Measurements from ENCODE around the gene PLEKHB2. TPM values are rescaled to one million over a fixed set of nuclear protein-coding genes. Genes with fewer than 3 reads are reported as not detected.
"Not testable (repeated sequence)": the region's sequence is repeated elsewhere in the genome, so short reads cannot be mapped to it uniquely, and the experiment has no call there.

PLEKHB2 gene
- total RNA-seq, 1 experiment from 2014 or later, result 72.0 TPM

GRCh38 chr2:131064589-131065512 is 40.3 kb upstream of the PLEKHB2 start:
- no peak for ATAC-seq
- no peaks in the 10 kb centered on the region for H3K27me3 ChIP-seq (ENCODE audit: control insufficient read depth, insufficient read depth, low read length)
- H3K4me1 ChIP-seq (ENCODE audit: control insufficient read depth, insufficient read depth, low read length), result no peaks in the 10 kb centered on the region
- BruUV-seq (replicated peaks), result no TSS peak
- in situ Hi-C loops (cut with HindIII; ENCODE audit: low pct_unique_long_range_greater_than_20kb, low sequenced_read_pairs), result no loop called here
- peaks cover 4% of the 10 kb centered on the region; the same call in 1 of the 2 replicates for H3K36me3 ChIP-seq (ENCODE audit: control insufficient read depth, insufficient read depth, low read length)
- intact Hi-C loops (cut with micrococcal nuclease; ENCODE audit: unreplicated experiment), result no loop called here
- H3K27ac ChIP-seq (ENCODE audit: low read length), result no peak overlapping the region
- no peak for TF ChIP-seq POLR2AphosphoS5 (IDR thresholded peaks at IDR 0.05; ENCODE audit: low read depth, low read length)
- no peak for TF ChIP-seq CTCF (IDR thresholded peaks at IDR 0.05)
- TF ChIP-seq SIN3A (IDR thresholded peaks at IDR 0.05; ENCODE audit: borderline replicate concordance, insufficient read depth, low read depth, low read length), result no peak
- TF ChIP-seq REST (IDR thresholded peaks at IDR 0.05; ENCODE audit: insufficient read depth in 1 of 2, low read depth in 2 of 2, low read length in 1 of 2), result no peak
- no peak for TF ChIP-seq TCF7L2 (IDR thresholded peaks at IDR 0.05; ENCODE audit: low read depth, low read length)
- CTCF ChIA-PET, result no interaction called here
- DNase-seq (ENCODE audit: low read depth, low spot score), result no peak
- POLR2A ChIA-PET, result no interaction called here
- no peak overlapping the region for H3K4me3 ChIP-seq (ENCODE audit: low read depth in 2 of 2, low read length in 2 of 2)
- no peaks in the 10 kb centered on the region for H3K9me3 ChIP-seq (ENCODE audit: control insufficient read depth, insufficient read depth, low read depth, low read length)

- intact Hi-C loops (cut with micrococcal nuclease; ENCODE audit: unreplicated experiment), result no loop called here
- in situ Hi-C loops (cut with HindIII; ENCODE audit: low pct_unique_long_range_greater_than_20kb, low sequenced_read_pairs), result no loop called here
- CTCF ChIA-PET, result no interaction called here
- Histone ChIP-seq H3K36me3 (ENCODE audit: control insufficient read depth, insufficient read depth, low read length) (peaks cover 18% of the 10 kb centered on the region; the same call in 1 of the 2 replicates), H3K4me3 (ENCODE audit: low read depth in 2 of 2, low read length in 2 of 2) (no peak overlapping the region), H3K9me3 (ENCODE audit: control insufficient read depth, insufficient read depth, low read depth, low read length) (no peaks in the 10 kb centered on the region), H3K27me3 (ENCODE audit: control insufficient read depth, insufficient read depth, low read length) (no peaks in the 10 kb centered on the region), H3K4me1 (ENCODE audit: control insufficient read depth, insufficient read depth, low read length) (no peaks in the 10 kb centered on the region), H3K27ac (ENCODE audit: low read length) (no peak overlapping the region)
- TF ChIP-seq TCF7L2 (IDR thresholded peaks at IDR 0.05; ENCODE audit: low read depth, low read length) (no peak), CTCF (IDR thresholded peaks at IDR 0.05) (no peak), REST (IDR thresholded peaks at IDR 0.05; ENCODE audit: insufficient read depth in 1 of 2, low read depth in 2 of 2, low read length in 1 of 2) (no peak), POLR2AphosphoS5 (IDR thresholded peaks at IDR 0.05; ENCODE audit: low read depth, low read length) (no peak), SIN3A (IDR thresholded peaks at IDR 0.05; ENCODE audit: borderline replicate concordance, insufficient read depth, low read depth, low read length) (no peak)
- DNase-seq (ENCODE audit: low read depth, low spot score), result no peak
- no TSS peak for BruUV-seq (replicated peaks)
- no peak for ATAC-seq
- POLR2A ChIA-PET, result no interaction called here
Observed at GRCh38 chr2:131067465-131068125, 37.5 kb upstream of the PLEKHB2 start.

- H3K4me3 ChIP-seq (ENCODE audit: low read depth in 2 of 2, low read length in 2 of 2); H3K4me1 ChIP-seq (ENCODE audit: control insufficient read depth, insufficient read depth, low read length); intact Hi-C loops (cut with micrococcal nuclease; ENCODE audit: unreplicated experiment); H3K27ac ChIP-seq (ENCODE audit: low read length); DNase-seq (ENCODE audit: low read depth, low spot score); CTCF ChIA-PET; H3K9me3 ChIP-seq (ENCODE audit: control insufficient read depth, insufficient read depth, low read depth, low read length); BruUV-seq (replicated peaks); POLR2A ChIA-PET; ATAC-seq; H3K27me3 ChIP-seq (ENCODE audit: control insufficient read depth, insufficient read depth, low read length); in situ Hi-C loops (cut with HindIII; ENCODE audit: low pct_unique_long_range_greater_than_20kb, low sequenced_read_pairs): not testable (repeated sequence)
- H3K36me3 ChIP-seq (ENCODE audit: control insufficient read depth, insufficient read depth, low read length), result peaks cover 14% of the 10 kb centered on the region; the same call in 1 of the 2 replicates
Observed at GRCh38 chr2:131068172-131068571, 37.0 kb upstream of the PLEKHB2 start.

Data from Panc1 (cell line).